Lower leg skin (tissue), 3 donors: Measurements from ENCODE around the gene CD81.

ENCODE experiments used
- CTCF ChIP-seq, 3 donors: fragments of 450-650 bp; IDR thresholded peaks; one replicate each; pipeline ENCODE4 v1.5.1; 2016; ENCODE audit warnings: antibody characterized with exemption in 3 of 3, mild to moderate bottlenecking in 3 of 3, moderate library complexity in 2 of 3
- POLR2A ChIP-seq, 2 donors: fragments of 450-650 bp; IDR thresholded peaks; one replicate each; pipeline ENCODE4 v1.6.1; 2016 to 2017; ENCODE audit warnings: antibody characterized with exemption in 2 of 2, mild to moderate bottlenecking in 1 of 2, moderate library complexity in 1 of 2

DNA sequence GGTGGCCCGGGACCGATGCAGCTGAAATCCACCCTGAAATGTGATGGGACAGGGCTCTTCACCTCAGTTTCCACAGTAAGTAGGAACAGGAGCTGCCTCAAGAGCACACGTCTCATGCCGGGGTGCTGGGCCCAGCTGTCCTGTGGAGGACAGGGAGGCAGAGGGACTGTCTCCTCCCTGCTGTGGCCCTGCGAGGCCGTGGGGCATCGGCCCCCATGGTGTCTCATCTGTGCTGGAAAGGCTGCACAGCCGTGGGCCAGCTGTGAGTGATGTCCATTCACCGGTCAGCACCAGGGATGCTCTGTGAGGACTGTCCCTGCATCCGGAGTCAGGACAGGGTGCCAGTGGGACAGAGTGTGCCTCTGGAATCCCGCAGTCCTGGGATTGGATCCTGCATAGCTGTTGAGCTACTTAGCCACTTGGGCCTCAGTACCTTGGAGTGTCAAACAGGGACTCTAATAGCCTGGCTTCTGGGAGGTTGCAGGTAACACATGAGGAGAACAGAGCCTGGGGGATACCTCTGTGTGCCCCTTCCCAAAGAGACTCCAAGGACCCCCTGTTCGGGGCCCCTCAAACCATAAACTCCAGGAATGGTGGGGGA is 50.7 kb downstream of the CD81 start:
- TF ChIP-seq CTCF (IDR thresholded peaks at IDR 0.05) (no peak), POLR2A (IDR thresholded peaks at IDR 0.05) (no peak)
